ENCODE measurements around the gene CD52. TPM values are rescaled to one million over a fixed set of nuclear protein-coding genes. Genes with fewer than 3 reads are reported as not detected.

The CD52 gene
- total and polyA plus RNA-seq, 2 of the 13 experiments (the other 11 are each of a cell fraction or from before 2014, with no cell fraction given), result 0.32 TPM; not detected in 1

DNA sequence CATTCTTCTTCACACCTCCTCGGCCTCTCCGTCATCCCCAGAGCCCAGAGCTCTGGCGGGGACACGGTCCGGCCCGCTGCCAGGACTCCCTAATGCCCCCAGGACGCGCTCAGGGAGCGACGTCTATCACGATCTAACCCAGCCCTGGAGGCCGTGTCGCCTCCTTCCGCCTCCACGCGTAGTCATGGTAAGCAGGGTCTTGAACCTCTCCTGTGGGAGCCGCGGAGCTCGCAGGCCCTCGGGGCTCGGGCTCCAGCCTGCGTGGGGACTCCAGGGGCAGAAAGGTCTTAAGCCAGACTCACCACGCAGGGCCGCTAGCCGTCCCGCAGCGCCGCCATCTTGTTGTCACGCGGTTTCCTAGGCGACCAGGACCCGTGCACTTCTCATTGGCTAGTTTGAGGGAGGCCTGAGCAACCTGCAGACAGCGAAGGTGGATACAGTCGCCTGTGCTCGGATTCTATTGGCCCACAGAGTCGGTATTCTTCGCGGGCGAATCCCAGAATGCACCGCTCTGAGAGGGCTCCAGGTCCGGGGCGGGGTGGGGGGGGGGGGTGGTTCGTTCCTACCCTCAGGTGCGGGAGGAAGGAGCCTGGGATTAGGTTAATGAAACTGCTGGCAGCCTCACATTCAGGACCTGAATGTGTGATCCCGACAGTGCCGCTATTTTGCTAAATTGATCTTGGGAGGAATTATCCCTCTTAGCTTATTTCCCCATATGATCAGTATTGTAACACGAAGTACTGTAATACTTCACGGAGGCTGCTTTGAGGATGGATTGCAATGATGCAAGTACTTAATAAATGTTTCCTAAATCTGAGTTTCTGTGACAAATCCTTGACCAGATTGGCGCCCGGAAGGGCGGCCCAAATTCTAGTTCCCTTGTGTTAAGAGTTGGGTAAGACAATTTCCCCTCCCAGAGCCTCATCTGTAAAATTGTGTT, 11.2 kb upstream of the CD52 start, which contains the start of gene UBXN11 (continued):
- peak; percentile 63; the same call in 1 of the 2 replicates for TF ChIP-seq FOXK1 (CRISPR knock-in tag; IDR thresholded peaks at IDR 0.05; ENCODE audit: borderline replicate concordance, low read depth)
- TF ChIP-seq, protein P1, sequence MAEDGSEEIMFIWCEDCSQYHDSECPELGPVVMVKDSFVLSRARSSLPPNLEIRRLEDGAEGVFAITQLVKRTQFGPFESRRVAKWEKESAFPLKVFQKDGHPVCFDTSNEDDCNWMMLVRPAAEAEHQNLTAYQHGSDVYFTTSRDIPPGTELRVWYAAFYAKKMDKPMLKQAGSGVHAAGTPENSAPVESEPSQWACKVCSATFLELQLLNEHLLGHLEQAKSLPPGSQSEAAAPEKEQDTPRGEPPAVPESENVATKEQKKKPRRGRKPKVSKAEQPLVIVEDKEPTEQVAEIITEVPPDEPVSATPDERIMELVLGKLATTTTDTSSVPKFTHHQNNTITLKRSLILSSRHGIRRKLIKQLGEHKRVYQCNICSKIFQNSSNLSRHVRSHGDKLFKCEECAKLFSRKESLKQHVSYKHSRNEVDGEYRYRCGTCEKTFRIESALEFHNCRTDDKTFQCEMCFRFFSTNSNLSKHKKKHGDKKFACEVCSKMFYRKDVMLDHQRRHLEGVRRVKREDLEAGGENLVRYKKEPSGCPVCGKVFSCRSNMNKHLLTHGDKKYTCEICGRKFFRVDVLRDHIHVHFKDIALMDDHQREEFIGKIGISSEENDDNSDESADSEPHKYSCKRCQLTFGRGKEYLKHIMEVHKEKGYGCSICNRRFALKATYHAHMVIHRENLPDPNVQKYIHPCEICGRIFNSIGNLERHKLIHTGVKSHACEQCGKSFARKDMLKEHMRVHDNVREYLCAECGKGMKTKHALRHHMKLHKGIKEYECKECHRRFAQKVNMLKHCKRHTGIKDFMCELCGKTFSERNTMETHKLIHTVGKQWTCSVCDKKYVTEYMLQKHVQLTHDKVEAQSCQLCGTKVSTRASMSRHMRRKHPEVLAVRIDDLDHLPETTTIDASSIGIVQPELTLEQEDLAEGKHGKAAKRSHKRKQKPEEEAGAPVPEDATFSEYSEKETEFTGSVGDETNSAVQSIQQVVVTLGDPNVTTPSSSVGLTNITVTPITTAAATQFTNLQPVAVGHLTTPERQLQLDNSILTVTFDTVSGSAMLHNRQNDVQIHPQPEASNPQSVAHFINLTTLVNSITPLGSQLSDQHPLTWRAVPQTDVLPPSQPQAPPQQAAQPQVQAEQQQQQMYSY (CRISPR knock-in tag; IDR thresholded peaks at IDR 0.05), result no peak
- no peak for TF ChIP-seq HNRNPUL1 (IDR thresholded peaks at IDR 0.05; ENCODE audit: low read depth, low read length)
- TF ChIP-seq SIN3A (IDR thresholded peaks at IDR 0.05; ENCODE audit: borderline replicate concordance, low read depth, low read length), result peak; percentile 98
- peak; percentile 37; the same call in 1 of the 2 replicates for TF ChIP-seq ZNF768 (CRISPR knock-in tag; IDR thresholded peaks at IDR 0.05)
- no peak for TF ChIP-seq REL (CRISPR knock-in tag; conservative IDR thresholded peaks at IDR 0.05)
- TF ChIP-seq ARNT2 (CRISPR knock-in tag; IDR thresholded peaks at IDR 0.05; ENCODE audit: low read depth), result no peak
- no peak for TF ChIP-seq RAD51 (IDR thresholded peaks at IDR 0.05; ENCODE audit: borderline replicate concordance)
- TF ChIP-seq HOXA3 (CRISPR knock-in tag; IDR thresholded peaks at IDR 0.05), result peak; percentile 88
- TF ChIP-seq ZNF460 (CRISPR knock-in tag; IDR thresholded peaks at IDR 0.05; ENCODE audit: borderline replicate concordance), result no peak
- TF ChIP-seq RFX1 (IDR thresholded peaks at IDR 0.05), result peak; percentile 89
- TF ChIP-seq RAD21 (CRISPR knock-in tag; IDR thresholded peaks at IDR 0.05), result no peak
- no peak for TF ChIP-seq XRCC5 (optimal IDR thresholded peaks at IDR 0.05; ENCODE audit: low read length)
- no peak for TF ChIP-seq FOXO1 (CRISPR knock-in tag; IDR thresholded peaks at IDR 0.05)
- TF ChIP-seq DMAP1 (CRISPR knock-in tag; IDR thresholded peaks at IDR 0.05), result peak; percentile 61; the same call in 1 of the 2 replicates
- TF ChIP-seq, protein P2, sequence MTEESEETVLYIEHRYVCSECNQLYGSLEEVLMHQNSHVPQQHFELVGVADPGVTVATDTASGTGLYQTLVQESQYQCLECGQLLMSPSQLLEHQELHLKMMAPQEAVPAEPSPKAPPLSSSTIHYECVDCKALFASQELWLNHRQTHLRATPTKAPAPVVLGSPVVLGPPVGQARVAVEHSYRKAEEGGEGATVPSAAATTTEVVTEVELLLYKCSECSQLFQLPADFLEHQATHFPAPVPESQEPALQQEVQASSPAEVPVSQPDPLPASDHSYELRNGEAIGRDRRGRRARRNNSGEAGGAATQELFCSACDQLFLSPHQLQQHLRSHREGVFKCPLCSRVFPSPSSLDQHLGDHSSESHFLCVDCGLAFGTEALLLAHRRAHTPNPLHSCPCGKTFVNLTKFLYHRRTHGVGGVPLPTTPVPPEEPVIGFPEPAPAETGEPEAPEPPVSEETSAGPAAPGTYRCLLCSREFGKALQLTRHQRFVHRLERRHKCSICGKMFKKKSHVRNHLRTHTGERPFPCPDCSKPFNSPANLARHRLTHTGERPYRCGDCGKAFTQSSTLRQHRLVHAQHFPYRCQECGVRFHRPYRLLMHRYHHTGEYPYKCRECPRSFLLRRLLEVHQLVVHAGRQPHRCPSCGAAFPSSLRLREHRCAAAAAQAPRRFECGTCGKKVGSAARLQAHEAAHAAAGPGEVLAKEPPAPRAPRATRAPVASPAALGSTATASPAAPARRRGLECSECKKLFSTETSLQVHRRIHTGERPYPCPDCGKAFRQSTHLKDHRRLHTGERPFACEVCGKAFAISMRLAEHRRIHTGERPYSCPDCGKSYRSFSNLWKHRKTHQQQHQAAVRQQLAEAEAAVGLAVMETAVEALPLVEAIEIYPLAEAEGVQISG (CRISPR knock-in tag; IDR thresholded peaks at IDR 0.05), result peak; percentile 63
- TF ChIP-seq GABPB1 (CRISPR knock-in tag; IDR thresholded peaks at IDR 0.05), result peak; percentile 56
- no peak for TF ChIP-seq ZNF33A (CRISPR knock-in tag; IDR thresholded peaks at IDR 0.05; ENCODE audit: borderline replicate concordance)
- TF ChIP-seq NPAS2 (CRISPR knock-in tag; IDR thresholded peaks at IDR 0.05; ENCODE audit: borderline replicate concordance), result no peak
- no peak for TF ChIP-seq NFE2 (CRISPR knock-in tag; IDR thresholded peaks at IDR 0.05)
- peak; percentile 70 for TF ChIP-seq PHF20 (CRISPR knock-in tag; IDR thresholded peaks at IDR 0.05)
- TF ChIP-seq, protein P3, sequence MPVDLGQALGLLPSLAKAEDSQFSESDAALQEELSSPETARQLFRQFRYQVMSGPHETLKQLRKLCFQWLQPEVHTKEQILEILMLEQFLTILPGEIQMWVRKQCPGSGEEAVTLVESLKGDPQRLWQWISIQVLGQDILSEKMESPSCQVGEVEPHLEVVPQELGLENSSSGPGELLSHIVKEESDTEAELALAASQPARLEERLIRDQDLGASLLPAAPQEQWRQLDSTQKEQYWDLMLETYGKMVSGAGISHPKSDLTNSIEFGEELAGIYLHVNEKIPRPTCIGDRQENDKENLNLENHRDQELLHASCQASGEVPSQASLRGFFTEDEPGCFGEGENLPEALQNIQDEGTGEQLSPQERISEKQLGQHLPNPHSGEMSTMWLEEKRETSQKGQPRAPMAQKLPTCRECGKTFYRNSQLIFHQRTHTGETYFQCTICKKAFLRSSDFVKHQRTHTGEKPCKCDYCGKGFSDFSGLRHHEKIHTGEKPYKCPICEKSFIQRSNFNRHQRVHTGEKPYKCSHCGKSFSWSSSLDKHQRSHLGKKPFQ (CRISPR knock-in tag; IDR thresholded peaks at IDR 0.05; ENCODE audit: insufficient replicate concordance), result no peak
- TF ChIP-seq ZNF792 (CRISPR knock-in tag; IDR thresholded peaks at IDR 0.05), result no peak

Data from HepG2 (cell line).